Measurements from ENCODE around the gene SLC22A15.

Gene SLC22A15

DNA sequence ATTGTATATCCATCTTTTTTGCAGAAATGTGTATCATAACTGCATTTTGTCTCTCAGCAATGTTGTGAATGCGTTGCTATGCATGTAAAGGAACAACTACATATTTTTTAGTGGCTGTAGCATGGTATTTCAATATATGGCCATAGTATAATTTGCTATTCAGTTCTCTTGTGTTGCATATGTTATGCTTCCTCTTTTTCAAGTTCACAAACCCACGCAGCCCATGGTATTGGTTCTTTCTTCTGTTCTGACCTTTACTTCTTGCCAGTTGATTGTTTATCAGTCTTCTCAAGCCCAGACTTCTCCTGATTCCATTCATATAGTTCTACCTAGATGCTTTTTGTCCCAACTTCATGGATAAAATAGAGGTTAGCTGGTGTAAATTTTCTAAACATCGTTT is 6.1 kb downstream of the SLC22A15 start:
- DNase-seq, result peak; percentile 66

DNA sequence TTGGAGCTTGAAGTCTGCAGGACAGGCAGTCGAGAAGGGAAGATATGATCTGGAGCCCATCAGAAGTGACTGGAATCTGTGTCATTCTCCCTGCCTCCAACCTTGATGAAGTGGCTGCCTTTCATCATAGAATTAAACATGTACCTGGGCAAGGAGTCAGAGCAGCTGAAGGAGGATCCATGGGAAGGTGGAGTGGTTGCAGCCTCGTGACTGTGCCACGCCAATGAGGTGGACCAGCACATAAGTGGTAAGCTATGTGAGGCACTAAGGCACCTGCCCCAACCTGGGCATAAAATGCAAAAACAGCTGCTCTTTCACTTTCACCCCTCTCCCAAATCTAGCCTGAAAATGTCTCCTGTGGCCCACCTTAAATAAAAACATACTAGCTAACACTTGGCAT is 7.3 kb downstream of the SLC22A15 start:
- DNase-seq, result no peak

DNA sequence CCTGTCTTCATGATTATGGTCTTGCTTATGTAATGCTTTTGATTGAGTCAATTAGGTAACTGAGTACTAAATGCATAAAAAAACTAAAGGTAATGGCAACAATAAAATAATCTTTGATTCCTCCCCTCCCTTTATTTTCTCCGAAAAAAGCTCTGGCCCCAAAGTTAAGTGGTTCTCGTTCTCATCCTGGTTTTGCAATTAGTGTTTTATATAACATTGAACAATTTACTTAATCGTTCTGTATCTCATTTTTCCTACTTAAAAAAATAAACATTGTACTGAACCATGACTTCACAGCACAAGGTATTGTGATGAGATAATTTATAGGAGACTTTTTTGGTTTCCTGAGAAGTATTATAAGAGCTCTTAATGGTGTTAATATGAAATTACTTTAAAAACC is 11.3 kb downstream of the SLC22A15 start:
- no peak for DNase-seq

DNA sequence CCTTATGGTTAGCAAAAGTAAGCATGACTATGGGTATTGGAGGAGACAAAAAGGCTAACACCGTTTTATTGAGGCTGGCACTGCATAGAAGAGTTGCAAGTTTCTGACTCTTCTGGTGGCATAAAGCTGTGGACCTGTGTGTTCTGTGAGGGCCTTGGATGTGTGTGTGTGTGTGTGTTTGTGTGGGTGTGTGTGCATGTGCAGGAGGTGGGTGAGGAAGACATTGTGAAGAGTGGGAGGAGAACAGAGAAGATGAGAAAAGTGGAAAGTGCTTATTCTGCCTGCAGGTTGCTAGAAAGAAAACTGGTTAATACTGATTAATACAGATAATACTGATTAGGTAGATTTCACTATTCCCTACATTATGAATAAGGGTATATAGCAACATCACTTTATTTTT is 12.6 kb downstream of the SLC22A15 start:
- DNase-seq, result no peak

DNA sequence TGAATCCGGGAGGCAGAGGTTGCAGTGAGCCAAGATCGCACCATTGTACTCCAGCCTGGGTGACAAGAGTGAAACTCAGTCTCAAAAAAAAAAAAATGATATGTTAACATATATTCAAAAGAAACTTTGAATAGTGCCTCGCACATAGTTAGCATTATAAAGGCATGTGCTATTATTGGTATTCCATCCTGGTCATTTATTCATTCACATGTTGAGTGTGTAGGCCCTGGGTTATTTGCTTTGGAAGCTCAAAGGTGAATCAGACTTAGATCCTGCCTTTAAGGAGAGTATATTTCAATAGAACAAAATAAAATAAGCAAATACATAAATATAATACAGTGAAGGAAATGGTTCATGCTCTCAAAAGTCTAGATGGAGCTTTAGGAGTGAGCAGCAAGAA is 13.4 kb downstream of the SLC22A15 start:
- no peak for DNase-seq

DNA sequence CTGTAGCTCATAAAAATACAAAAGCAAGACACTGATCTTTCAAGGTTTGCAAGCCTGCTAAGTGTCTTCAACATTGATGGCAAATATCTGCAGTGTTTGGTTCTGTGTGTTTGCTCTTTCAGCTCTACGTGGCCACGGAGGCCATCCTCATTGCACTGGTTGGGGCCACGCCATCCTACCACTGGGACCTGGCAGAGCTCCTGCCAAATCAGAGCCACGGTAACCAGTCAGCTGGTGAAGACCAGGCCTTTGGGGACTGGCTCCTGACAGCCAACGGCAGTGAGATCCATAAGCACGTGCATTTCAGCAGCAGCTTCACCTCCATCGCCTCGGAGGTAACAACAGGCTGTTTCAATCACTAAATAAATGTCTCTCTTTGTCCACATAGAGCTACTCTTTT is 15.6 kb downstream of the SLC22A15 start:
- DNase-seq, result no peak

DNA sequence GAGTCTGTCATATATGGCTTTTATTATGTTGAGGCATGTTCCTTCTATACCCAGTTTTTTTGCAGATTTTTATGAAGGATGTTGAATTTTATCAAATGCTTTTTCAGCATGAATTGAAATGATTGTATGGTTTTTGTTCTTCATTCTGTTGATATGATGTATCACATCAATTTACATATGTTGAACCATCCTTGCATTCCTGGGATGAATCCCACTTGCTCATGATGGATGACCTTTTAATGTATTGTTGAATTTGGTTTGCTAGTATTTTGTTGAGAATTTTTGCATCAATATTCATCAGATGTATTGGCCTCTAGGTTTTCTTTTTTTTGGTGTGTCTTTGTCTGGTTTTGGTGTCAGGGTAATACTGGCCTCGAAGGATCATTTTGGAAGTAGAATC is 21.6 kb downstream of the SLC22A15 start:
- DNase-seq, result peak; percentile 10

DNA sequence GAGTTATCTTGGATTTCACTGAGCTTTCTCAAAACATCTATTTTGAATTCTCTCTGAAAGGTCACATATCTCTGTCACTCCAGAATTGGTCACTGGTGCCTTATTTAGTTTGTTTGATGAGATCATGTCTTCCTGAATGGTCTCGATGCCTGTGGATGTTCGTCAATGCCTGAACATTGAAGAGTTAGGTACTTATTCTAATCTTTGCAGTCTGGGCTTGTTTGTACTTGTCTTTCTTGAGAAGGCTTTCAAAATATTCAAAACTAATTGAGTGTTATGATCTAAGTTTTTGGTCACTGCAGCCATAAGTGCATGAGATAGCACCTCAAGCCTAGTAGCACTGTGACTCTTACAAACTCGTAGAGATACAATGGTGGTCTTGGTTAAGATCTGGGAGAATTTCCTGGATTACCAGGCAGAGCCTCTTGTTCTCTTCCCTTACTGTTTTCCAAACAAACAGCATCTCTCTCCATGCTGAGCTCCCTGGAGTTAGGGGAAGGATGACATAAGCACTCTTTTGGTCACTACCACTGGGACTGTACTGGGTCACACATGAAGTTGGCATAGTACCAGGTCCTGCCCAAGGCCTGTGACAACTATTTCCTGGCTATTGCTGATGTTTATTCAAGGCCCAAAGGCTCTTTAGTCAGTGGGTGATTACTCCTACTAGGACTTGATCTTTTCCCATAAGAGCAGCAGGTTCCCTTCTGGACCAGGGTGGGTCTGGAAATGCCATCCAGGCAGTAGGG is 25.6 kb downstream of the SLC22A15 start:
- DNase-seq, result no peak

DNA sequence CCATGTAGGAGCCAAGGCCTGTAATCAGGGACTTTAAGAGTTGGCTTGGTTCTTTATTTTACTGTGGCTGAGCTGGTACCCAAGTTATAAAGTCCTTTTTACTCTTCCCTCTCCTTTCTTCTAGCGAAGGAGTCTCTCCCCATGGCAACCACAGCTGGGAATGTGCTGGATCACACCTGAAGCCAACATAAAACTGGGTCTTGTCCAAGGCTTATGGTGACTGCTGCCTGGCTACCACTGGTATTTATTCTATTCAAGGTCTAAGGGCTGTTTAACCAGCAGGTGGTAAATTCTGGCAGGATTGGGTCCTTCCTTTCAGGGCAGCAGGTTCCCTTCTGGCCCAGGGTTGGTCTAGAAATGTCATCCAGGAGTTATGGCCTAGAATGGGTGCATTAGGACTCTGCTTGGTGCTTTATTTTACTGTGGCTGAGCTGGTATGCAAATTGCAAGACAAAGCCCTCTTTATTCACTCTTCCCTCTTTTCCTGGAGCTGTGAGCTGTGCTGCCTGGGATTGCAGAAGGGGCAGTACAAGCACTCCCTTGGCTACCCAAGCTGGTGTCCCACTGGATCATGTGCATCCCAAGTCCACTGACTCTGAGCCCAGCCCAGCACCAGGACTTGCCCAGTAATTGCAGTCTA is 26.6 kb downstream of the SLC22A15 start:
- no peak for DNase-seq

DNA sequence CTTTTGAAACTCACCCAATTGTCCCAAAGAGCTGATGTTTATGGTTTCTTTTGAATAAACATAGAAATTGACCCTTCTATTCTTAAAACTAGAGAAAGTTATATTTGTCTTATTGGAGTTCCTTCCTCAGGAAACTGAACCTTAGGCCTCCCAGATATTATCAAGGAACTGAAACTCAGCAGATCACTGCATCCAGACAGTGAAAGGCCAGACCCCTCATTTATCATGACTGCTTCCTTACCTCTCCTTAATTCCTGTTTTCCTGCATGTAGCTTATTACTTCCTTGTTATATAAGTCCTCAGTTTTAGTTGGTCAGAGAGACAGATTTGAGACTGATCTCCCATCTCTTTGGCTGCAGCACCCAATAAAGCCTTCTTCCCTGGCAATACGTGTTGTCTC is 27.5 kb downstream of the SLC22A15 start:
- DNase-seq, result no peak

DNA sequence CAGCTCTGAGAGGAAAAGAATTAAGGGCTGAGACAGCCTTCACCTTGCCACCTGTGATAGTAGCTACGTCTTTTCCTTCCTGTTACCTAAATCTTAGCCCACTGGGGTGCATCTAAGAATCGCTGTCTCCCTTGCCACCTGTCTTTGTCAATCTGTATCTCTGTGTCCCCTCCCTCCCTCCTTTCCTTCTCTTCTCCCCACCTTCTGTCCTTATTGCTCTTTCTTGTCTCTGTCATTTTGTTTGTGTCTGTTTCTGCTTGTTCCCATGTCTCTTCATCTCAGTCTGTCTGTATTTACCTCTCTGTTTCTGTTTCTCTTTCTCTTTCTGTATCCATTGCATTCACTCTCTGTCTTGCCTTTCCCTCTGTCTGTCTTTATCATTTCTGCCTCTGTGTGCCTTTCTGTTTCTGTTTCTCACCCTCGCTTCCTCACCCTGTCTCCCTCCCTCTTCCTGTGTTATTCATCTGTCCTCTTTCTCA is 30.2 kb downstream of the SLC22A15 start:
- DNase-seq, result peak; percentile 55

DNA sequence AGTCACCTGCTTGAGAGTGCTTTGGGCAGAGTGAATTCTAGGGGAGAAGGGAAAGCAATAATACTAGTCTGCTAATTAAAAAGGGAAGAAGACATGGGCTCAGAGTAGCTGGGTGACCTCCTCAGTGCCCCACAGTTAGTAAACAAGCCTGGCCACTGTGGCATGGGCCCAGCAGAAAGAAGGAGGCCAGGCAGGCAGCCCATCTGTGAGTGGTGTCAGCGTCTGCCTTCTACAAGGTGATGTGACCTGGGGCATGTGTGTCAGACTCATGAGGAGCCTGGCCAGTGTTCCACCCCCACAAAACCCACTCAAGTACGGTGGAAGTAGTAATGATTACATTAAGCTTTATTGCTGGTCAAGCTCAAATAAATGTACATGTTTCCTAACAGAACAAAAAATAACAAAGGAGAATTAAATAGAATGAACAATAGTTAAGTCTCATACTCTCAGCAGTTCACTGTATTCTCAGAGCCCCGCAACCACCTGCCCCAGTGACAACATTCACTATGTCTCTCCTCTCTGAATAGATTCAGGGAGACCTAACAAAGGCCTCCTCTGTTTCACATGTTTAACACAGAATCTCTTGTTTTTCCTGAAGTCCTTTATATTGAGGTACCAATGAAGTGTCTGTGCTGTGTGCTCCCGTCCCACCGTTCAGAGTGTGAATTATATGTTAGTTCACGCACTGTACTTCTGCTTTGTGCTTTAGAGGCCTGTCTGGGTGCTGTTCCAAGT is 32.5 kb downstream of the SLC22A15 start:
- no peak for DNase-seq

DNA sequence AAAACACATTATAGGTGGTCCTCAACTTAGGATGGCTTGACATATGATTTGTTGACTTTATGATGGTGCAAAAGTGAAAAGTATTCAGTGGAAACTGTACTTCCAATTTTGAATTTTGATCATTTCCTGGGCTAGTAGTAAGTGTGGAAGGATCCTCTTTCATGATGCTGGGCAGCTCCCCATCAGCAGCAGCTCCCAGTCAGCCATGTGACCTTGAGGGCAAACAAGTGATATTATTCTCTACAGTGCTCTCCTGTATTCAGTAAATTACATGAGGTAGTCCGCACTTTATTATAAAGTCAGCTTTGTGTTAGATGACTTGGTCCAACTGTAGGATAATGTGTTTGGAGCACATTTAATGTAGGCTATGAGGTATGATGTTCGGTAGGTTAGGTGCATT is 36.4 kb downstream of the SLC22A15 start:
- DNase-seq, result no peak

DNA sequence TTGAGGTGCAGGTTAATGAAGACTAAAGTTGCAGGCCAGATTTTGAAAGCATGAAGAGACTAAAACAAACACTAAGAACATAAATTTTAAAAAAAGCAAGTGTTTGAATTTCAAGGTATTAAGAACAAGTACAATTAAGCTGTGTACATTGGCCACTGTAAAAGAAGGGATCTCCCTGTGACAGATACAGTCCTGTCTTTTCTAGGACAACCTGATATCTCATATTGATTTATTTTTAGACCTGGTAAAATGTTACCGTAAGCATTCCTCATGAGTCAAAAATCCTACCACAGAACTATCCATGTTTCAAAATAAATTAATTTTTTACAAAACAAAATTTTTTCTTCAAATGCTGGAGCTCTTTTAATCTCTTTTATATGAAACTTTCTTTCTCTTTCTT is 39.4 kb downstream of the SLC22A15 start:
- DNase-seq, result no peak

DNA sequence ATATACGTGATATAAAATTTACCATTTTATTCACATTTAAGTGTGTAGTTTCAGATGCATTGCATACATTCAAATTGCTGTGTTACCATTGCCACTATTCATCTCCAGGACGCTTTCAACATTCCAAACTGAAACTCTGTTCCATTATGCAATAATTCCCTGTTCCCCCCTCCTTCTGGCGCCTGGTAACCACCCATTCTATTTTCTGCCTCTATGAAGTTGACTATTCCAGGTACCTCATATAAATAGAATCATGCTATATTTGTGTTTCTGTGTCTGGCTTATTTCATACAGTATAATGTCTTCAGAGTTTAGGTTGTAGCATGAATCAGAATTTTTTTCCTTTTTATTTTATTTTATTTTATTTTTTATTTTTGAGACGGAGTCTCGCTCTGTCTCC is 41.7 kb downstream of the SLC22A15 start:
- DNase-seq, result no peak

DNA sequence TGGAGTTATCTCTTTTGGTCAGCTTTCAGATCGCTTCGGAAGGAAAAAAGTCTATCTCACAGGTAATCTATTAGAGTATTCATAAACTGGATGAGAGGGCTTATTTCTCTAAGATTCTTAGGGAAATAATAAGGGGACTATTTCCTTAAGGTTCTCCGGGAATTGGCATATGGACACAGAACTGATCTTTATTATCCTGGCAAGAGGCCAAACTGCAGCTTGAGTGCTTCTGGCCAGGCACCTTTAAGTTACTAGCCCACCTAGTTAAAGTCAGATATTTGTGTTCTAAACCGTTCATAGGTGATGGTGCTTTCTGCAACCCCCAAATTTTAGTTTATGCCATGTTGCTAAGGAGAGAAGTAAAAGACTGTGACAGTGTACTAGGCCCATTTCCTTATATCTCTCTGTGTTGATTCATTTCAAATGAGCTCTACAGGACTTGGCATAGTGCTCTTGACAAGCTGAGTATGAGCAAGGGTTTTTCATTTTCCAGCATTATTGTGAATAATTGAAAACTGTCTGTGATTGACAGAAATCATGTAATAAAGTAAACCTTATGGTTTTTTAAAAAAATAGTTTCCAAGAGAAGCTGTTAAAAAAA is 43.4 kb downstream of the SLC22A15 start:
- DNase-seq, result no peak

DNA sequence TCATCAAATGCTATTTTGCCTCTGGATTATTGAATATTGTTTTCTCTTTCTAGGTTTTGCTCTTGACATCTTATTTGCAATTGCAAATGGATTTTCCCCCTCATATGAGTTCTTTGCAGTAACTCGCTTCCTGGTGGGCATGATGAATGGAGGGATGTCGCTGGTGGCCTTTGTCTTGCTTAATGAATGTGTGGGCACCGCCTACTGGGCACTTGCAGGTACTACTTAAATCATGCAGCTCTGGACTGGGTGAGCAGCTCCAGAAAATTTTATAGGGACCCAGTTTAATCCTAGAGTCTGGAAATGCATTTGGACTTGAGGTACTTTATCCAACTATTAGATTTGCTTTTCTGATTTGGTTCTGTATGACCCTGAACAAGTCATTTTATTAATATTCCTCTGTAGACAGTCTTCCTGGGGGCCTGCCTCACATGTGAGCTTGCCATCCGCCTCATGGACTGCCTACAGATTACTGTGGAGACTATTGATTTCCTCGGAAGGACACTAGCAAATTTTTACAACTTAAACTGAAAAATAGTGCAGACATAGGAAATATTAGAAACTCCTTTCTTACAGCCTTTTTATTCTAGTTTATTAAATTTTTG is 44.5 kb downstream of the SLC22A15 start:
- DNase-seq, result peak; percentile 69

DNA sequence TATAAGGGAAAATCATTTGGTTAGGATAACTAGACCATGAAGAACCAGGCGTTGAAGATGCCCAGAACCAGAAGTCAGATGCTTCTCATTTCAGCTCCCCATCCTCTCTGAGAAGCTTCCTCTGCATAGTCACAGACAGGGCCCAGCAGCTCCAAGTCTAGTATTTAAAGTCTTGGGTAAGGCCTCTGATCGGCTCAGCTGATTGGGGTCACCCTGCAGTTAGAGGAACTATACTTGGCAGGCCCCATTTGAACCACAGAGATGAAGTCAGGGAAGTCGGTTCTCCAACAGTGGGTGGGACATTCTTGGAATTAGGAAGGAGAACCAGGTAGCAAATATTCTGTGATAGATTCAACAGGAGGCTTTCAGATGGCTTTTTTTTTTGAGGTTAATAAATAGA is 48.3 kb downstream of the SLC22A15 start:
- peak; percentile 44 for DNase-seq

DNA sequence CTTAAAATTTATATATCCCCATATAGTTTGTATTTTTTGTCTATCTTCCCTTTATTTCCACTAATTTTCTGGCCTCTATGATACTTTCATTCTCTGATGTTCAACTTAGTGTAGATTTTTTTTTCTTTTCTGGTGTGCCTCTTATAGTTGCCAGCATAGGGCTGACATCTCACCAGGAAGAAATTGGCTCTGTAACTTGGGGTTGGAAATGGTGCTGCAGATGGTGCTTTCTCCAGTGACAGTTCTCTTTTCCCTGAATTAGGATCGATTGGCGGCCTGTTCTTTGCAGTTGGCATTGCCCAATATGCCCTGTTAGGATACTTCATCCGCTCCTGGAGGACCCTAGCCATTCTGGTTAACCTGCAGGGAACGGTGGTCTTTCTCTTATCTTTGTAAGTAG is 50.3 kb downstream of the SLC22A15 start:
- no peak for DNase-seq

DNA sequence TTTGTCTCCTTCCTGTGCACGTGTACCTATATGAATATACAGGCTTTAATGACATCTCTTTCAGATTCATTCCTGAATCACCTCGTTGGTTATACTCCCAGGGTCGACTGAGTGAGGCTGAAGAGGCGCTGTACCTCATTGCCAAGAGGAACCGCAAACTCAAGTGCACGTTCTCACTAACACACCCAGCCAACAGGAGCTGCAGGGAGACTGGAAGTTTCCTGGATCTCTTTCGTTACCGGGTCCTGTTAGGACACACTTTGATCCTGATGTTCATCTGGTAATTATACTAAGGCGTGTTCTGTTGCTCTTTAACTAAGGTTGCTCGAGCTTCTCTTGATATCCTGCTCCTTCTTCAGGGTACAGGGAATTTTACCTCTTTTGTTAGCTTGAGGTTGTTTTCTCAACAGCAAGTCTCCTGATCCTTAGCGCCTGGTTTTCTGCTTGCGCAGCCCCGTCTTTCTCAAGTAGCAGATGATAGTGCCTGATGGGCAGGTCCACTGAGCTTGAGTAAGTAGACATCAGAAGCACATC is 55.1 kb downstream of the SLC22A15 start:
- DNase-seq, result no peak

DNA sequence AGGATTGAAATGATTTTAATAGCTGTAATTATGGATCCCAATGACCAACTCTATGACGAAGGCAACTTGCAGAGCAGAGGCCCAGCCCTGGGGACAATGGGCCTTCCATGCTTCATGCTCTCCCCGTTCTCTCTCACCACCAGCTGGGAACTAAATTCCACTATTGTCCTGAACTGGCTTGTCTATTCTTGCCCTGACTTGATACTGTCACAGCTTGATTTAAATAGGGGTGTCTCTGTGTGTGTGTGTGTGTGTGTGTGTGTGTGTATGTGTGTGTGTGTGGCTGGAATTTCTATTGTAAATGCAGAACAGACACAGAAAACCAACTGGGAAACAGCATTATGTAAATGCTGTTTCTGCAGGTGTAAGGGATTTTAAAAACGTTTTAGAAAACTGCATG is 57.0 kb downstream of the SLC22A15 start:
- no peak for DNase-seq

DNA sequence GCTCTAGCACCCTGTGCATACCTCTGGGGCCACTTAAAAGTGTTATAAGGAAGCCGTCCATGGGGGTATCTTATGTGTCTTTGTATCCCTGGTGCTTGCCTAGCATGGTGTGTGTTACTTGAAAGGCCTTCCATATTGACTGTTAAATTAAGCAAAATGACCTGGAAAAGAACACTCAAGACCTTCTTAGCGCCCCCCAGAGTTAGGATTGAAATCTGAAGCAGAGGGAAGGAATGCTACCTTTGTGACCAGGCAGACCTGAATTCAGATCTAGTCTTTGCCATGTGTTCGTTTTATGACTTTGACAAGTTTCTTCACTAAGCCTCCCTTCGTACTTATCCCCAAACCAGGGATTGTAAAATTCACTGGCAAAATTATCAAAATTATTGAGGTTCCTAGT is 59.9 kb downstream of the SLC22A15 start:
- no peak for DNase-seq

DNA sequence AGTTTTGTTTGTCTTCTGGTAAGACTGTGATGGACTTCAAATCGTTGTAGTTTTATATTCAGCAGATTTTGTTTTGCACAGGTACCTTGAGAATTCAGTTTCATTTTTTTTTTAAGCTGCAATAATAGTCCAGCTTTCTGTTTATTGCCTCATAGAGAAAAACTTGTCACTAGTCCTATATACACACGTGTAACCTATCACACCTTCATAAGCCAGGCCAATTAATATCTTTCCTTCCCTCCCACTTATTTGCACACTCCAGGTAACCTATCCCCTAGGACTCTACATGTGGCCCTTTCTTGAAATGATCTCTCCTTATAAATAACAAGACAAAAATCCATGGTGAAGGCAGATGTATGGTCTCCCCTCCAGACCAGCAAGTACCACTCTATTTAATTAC is 62.4 kb downstream of the SLC22A15 start:
- no peak for DNase-seq
